ENCODE data around the gene PCDH9. TPM values are rescaled to one million over a fixed set of nuclear protein-coding genes. Genes with fewer than 3 reads are reported as not detected.

PCDH9 gene
- total RNA-seq, 2 experiments from 2014 or later: 0.14 to 0.17 TPM

DNA sequence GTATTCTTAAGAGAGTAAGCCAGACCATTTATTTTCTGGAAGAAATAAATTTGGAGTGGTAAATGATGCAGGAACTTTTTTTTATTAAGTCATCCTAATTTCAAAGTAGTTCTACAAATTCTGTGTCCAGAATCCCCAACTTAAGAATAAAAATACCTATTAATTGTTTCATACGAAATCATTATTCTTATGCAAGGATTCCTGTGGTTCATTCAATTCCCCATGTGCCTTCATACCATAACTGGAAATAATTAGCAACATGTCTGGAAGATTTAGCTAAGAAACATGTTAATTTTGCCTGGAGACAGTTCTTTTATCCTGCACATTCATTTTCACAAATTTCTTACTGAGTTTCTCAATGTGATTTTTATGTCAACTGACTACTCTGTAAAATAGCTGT is 408.6 kb downstream of the PCDH9 start:
- POLR2A ChIA-PET: no interaction called here
- Mint-ChIP-seq H3K36me3 (no peaks in the 10 kb centered on the region), H3K27ac (no peak overlapping the region), H3K4me1 (no peaks in the 10 kb centered on the region), H3K9me3 (peaks cover 1% of the 10 kb centered on the region), H3K27me3 (no peaks in the 10 kb centered on the region), H3K4me3 (no peak overlapping the region)
- ATAC-seq (ENCODE audit: low read depth): no peak
- DNase-seq: no peak

GRCh38 chr13:66811455-66811854 is 418.7 kb downstream of the PCDH9 start:
- H3K36me3 Mint-ChIP-seq: no peaks in the 10 kb centered on the region
- DNase-seq (no peak), ATAC-seq (ENCODE audit: low read depth) (no peak)
- POLR2A ChIA-PET: no interaction called here
- no peaks in the 10 kb centered on the region for H3K9me3 Mint-ChIP-seq
- no peaks in the 10 kb centered on the region for H3K4me1 Mint-ChIP-seq
- H3K27me3 Mint-ChIP-seq: no peaks in the 10 kb centered on the region
- H3K4me3 Mint-ChIP-seq: no peak overlapping the region
- no peak overlapping the region for H3K27ac Mint-ChIP-seq

GRCh38 chr13:66809485-66809884 is 420.7 kb downstream of the PCDH9 start:
- POLR2A ChIA-PET: no interaction called here
- Mint-ChIP-seq H3K36me3 (no peaks in the 10 kb centered on the region), H3K27ac (no peak overlapping the region), H3K27me3 (no peaks in the 10 kb centered on the region), H3K4me3 (no peak overlapping the region), H3K9me3 (no peaks in the 10 kb centered on the region), H3K4me1 (no peaks in the 10 kb centered on the region)
- ATAC-seq (ENCODE audit: low read depth): no peak
- DNase-seq: no peak

GRCh38 chr13:66807251-66807650 is 422.9 kb downstream of the PCDH9 start:
- Mint-ChIP-seq H3K9me3 (no peaks in the 10 kb centered on the region), H3K27me3 (no peaks in the 10 kb centered on the region), H3K4me3 (no peak overlapping the region), H3K27ac (no peak overlapping the region), H3K36me3 (no peaks in the 10 kb centered on the region), H3K4me1 (no peaks in the 10 kb centered on the region)
- POLR2A ChIA-PET: no interaction called here
- ATAC-seq (ENCODE audit: low read depth): no peak
- no peak for DNase-seq

- ATAC-seq (ENCODE audit: low read depth): no peak
- no peaks in the 10 kb centered on the region for H3K27me3 Mint-ChIP-seq
- no peaks in the 10 kb centered on the region for H3K9me3 Mint-ChIP-seq
- no peaks in the 10 kb centered on the region for H3K36me3 Mint-ChIP-seq
- no peak overlapping the region for H3K4me3 Mint-ChIP-seq
- POLR2A ChIA-PET: no interaction called here
- DNase-seq: no peak
- H3K4me1 Mint-ChIP-seq: no peaks in the 10 kb centered on the region
- H3K27ac Mint-ChIP-seq: no peak overlapping the region
These were observed 424.5 kb downstream of the PCDH9 start for GRCh38 chr13:66805657-66806056.

DNA sequence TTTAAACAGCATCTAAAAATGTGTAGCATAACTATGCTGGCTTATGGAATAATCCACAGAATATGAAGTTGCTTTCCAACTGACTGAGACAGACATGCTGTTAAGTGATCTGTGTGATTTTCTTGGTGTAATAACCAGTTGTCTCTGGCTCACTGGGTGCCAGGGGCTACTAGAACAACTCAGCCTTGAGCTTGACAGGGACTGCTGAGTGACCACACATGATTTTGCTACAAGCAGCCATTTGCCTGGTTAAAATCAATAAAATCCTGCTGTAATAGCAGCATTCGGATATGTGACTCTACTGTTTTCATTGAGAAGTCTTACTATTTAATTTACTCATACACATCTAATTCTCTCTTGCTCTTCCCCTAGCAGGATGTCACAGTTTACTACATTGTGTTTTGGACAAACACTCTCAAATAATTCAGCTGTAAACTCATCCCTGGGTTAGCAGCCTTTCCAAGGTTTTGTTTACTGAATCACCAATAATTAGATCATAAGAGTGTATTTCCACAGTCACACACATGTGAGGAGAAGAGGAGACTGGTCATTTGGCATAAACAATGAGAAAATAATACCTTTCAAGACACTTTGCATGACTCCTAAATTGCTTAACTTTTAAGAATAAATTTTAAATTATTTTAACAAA is 426.2 kb downstream of the PCDH9 start:
- Mint-ChIP-seq H3K27ac (no peak overlapping the region), H3K4me3 (no peak overlapping the region), H3K27me3 (no peaks in the 10 kb centered on the region), H3K9me3 (no peaks in the 10 kb centered on the region), H3K4me1 (no peaks in the 10 kb centered on the region), H3K36me3 (no peaks in the 10 kb centered on the region)
- no peak for DNase-seq
- ATAC-seq (ENCODE audit: low read depth): no peak
- POLR2A ChIA-PET: no interaction called here

DNA sequence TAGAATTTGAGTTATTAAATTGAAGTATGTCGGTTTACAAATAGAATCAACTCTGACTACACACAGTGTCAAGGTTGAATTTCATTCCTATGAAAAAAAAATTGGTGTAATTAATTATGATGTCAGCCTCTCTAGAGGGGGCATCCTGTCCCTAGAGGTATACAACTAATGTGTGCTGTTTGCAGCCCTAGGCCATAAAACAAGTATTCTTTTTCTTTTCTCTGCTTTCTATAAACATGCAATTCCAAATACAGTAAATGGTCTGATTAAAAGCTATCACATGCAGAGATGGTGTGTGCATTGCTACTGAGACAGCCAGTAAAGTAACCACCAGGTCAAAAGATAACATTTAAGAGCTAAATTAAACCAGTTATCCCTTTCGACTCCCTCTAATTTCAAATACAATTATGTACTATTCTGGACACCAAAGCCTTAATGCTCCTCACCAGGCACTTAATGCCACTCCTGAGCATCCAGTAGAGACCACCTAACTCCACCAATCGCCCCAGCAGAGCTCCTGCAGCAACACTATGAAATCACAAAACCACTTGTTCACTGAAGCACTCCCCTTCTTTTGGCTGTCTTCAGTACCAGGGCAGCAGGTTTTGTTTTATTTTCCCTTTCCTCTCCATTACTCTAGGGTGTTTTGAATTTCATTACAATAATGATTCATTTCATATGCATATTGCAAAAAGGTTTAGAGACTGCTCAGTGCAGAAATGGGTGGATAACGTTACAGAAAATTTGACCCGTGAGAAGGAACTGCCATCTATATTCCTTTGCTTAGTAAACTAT is 426.9 kb downstream of the PCDH9 start:
- H3K36me3 Mint-ChIP-seq: no peaks in the 10 kb centered on the region
- no peaks in the 10 kb centered on the region for H3K4me1 Mint-ChIP-seq
- ATAC-seq (ENCODE audit: low read depth): no peak
- DNase-seq: no peak
- POLR2A ChIA-PET: no interaction called here
- H3K27ac Mint-ChIP-seq: no peak overlapping the region
- no peak overlapping the region for H3K4me3 Mint-ChIP-seq
- H3K27me3 Mint-ChIP-seq: no peaks in the 10 kb centered on the region
- no peaks in the 10 kb centered on the region for H3K9me3 Mint-ChIP-seq

DNA sequence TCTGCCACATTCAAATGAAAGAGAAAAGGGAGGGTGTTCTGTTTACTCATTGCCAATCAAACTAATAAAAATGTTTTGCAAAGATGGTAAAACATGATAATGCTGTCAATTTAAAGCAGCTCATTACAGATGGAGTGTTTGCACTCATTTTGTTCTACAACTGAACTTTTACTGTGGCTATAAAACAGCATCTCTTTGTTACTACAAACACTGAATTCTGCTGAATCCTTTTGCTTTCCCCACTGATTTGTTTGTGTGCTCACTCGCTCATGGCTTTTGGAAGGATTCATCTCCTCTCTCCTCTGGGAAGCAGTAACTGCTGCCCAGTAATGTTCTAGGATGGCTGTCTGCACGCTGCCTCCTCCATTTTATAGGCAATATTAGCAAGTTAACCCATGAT is 434.5 kb downstream of the PCDH9 start:
- Mint-ChIP-seq H3K27ac (no peak overlapping the region), H3K4me3 (no peak overlapping the region), H3K9me3 (no peaks in the 10 kb centered on the region), H3K27me3 (no peaks in the 10 kb centered on the region), H3K36me3 (no peaks in the 10 kb centered on the region), H3K4me1 (no peaks in the 10 kb centered on the region)
- POLR2A ChIA-PET: no interaction called here
- no peak for DNase-seq
- no peak for ATAC-seq (ENCODE audit: low read depth)

DNA sequence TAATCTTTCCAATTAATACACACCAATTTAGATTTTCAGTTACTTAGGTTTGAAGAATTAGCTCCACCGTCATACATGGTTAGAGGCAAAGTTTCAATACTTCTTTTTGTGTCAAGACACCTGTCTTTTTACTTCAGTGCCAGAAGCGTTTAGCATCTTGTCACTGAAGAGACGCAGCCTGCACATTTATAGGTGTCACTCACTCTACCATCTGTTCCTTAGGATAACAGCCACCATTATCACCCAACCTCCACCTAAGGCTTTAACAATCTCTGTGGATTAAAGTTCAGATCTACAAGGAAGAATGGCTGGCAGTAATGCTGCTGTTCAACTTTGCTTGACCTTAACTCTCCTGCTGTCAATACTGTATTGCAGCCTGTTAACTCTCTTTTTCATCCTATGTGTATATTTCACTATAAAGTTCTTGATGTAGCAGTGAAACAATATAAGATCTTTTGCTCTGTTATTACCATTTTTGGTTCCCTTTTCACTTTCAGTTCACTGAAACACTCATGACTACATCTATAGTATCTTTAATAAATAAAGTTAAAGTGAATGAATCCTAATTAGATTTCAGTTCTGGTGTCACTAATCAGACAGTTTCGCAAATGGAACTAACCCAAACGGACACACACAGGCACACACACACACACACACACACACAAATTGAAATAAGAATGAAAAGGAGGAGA is 435.6 kb downstream of the PCDH9 start:
- POLR2A ChIA-PET: no interaction called here
- no peak for ATAC-seq (ENCODE audit: low read depth)
- Mint-ChIP-seq H3K27me3 (no peaks in the 10 kb centered on the region), H3K9me3 (no peaks in the 10 kb centered on the region), H3K4me1 (no peaks in the 10 kb centered on the region), H3K4me3 (no peak overlapping the region), H3K27ac (no peak overlapping the region), H3K36me3 (no peaks in the 10 kb centered on the region)
- no peak for DNase-seq

GRCh38 chr13:66790861-66791260 is 439.3 kb downstream of the PCDH9 start:
- no peak overlapping the region for H3K27ac Mint-ChIP-seq
- DNase-seq (no peak), ATAC-seq (ENCODE audit: low read depth) (no peak)
- POLR2A ChIA-PET: no interaction called here
- no peaks in the 10 kb centered on the region for H3K9me3 Mint-ChIP-seq
- no peaks in the 10 kb centered on the region for H3K36me3 Mint-ChIP-seq
- no peaks in the 10 kb centered on the region for H3K27me3 Mint-ChIP-seq
- H3K4me3 Mint-ChIP-seq: no peak overlapping the region
- H3K4me1 Mint-ChIP-seq: no peaks in the 10 kb centered on the region

GRCh38 chr13:66781241-66781640 is 448.9 kb downstream of the PCDH9 start:
- Mint-ChIP-seq H3K27me3 (no peaks in the 10 kb centered on the region), H3K27ac (no peak overlapping the region), H3K9me3 (no peaks in the 10 kb centered on the region), H3K4me3 (no peak overlapping the region), H3K36me3 (no peaks in the 10 kb centered on the region), H3K4me1 (no peaks in the 10 kb centered on the region)
- no peak for ATAC-seq (ENCODE audit: low read depth)
- POLR2A ChIA-PET: no interaction called here
- no peak for DNase-seq

GRCh38 chr13:66780814-66781213 is 449.3 kb downstream of the PCDH9 start:
- Mint-ChIP-seq H3K4me3 (no peak overlapping the region), H3K36me3 (no peaks in the 10 kb centered on the region), H3K4me1 (no peaks in the 10 kb centered on the region), H3K27ac (no peak overlapping the region), H3K27me3 (no peaks in the 10 kb centered on the region), H3K9me3 (peaks cover 2% of the 10 kb centered on the region)
- no peak for ATAC-seq (ENCODE audit: low read depth)
- POLR2A ChIA-PET: no interaction called here
- no peak for DNase-seq

DNA sequence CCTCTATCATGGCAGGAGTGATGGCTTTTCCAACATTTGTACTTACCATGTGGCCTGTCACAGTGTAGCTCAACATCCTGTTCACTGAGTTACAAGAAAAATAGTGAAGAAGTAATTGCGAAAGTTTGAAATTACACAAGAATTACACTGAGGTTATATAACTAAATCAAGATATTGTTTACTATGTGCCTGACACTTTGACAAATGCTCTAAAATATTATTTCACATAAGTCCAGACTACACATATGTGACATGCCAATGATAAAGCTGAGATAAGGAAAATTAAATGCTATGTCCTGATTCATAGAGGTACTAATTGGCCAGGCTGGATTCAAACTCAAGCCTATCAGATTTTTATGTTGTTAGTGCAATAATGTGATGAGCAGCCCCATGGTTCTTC is 451.7 kb downstream of the PCDH9 start:
- H3K27me3 Mint-ChIP-seq: no peaks in the 10 kb centered on the region
- POLR2A ChIA-PET: no interaction called here
- H3K4me1 Mint-ChIP-seq: no peaks in the 10 kb centered on the region
- H3K36me3 Mint-ChIP-seq: no peaks in the 10 kb centered on the region
- H3K9me3 Mint-ChIP-seq: peaks cover 2% of the 10 kb centered on the region
- no peak overlapping the region for H3K4me3 Mint-ChIP-seq
- ATAC-seq (ENCODE audit: low read depth) (no peak), DNase-seq (no peak)
- H3K27ac Mint-ChIP-seq: no peak overlapping the region

- POLR2A ChIA-PET: no interaction called here
- Mint-ChIP-seq H3K27ac (no peak overlapping the region), H3K4me3 (no peak overlapping the region)
These were observed 454.9 kb downstream of the PCDH9 start for GRCh38 chr13:66775196-66775595.

More at GRCh38 chr13:66775196-66775595, 454.9 kb downstream of the PCDH9 start:
- ATAC-seq (ENCODE audit: low read depth) (no peak), DNase-seq (no peak)
- H3K27me3 Mint-ChIP-seq: no peaks in the 10 kb centered on the region
- H3K36me3 Mint-ChIP-seq: no peaks in the 10 kb centered on the region
- H3K9me3 Mint-ChIP-seq: peaks cover 2% of the 10 kb centered on the region
- H3K4me1 Mint-ChIP-seq: no peaks in the 10 kb centered on the region

Data from activated naive CD8-positive, alpha-beta T cell treated with anti-CD3 and anti-CD28 coated beads, Interleukin-2, amount 10 ng/mL, durations not matched to agents 7 days and 5 days (primary cell).